DOHH2 (cell line): ENCODE results near the gene CIDEB.

Source experiments
- H3F3A ChIP-seq: fragments of 200-600 bp; sonication (generic), shearing (Covaris generic); 2 replicates; pipeline ENCODE4 v1.6.0; 2016; ENCODE audit warnings: antibody characterized with exemption, mild to moderate bottlenecking; ENCODE audit not compliant: control insufficient read depth, insufficient read depth
- H3K27ac ChIP-seq: fragments of 200-600 bp; sonication (generic); 2 replicates; pipeline ENCODE4 v1.5.1; 2014; ENCODE audit warnings: low read depth, mild to moderate bottlenecking, low read length, moderate library complexity
- H3K27me3 ChIP-seq: fragments of 200-600 bp; sonication (generic); 2 replicates; pipeline ENCODE4 v1.6.1; 2014; ENCODE audit warnings: mild to moderate bottlenecking, low read length, mixed read lengths; ENCODE audit not compliant: control insufficient read depth
- H3K36me3 ChIP-seq: fragments of 200-600 bp; sonication (generic); 2 replicates; pipeline ENCODE4 v1.6.1; 2014; ENCODE audit warnings: mild to moderate bottlenecking, low read length, moderate library complexity, mixed read lengths; ENCODE audit not compliant: control insufficient read depth
- H3K4me1 ChIP-seq: fragments of 200-600 bp; sonication (generic); 2 replicates; pipeline ENCODE4 v1.6.1; 2014; ENCODE audit warnings: mild to moderate bottlenecking, low read length, mixed read lengths; ENCODE audit not compliant: control insufficient read depth
- H3K4me2 ChIP-seq: fragments of 200-600 bp; sonication (generic); 2 replicates; pipeline ENCODE4 v1.6.0; 2014; ENCODE audit warnings: mild to moderate bottlenecking, low read length, moderate library complexity
- H3K4me3 ChIP-seq: fragments of 200-600 bp; sonication (generic); 2 replicates; pipeline ENCODE4 v1.5.1; 2014; ENCODE audit warnings: mild to moderate bottlenecking, low read length, mixed read lengths
- H3K79me2 ChIP-seq: fragments of 200-600 bp; sonication (generic); 2 replicates; pipeline ENCODE4 v1.6.1; 2014; ENCODE audit warnings: mild to moderate bottlenecking, low read length, mixed read lengths; ENCODE audit not compliant: control insufficient read depth
- H3K9me2 ChIP-seq: fragments of 200-600 bp; sonication (generic); replicated peaks from 2 replicates; pipeline ENCODE4 v1.6.1; 2014; ENCODE audit warnings: mild to moderate bottlenecking, low read length, mixed read lengths; ENCODE audit not compliant: control insufficient read depth
- H3K9me3 ChIP-seq: fragments of 200-600 bp; sonication (generic); 2 replicates; pipeline ENCODE4 v1.6.1; 2014; ENCODE audit warnings: antibody characterized with exemption, low read length, mixed read lengths; ENCODE audit not compliant: control insufficient read depth, insufficient read depth
- H4K20me1 ChIP-seq: fragments of 200-600 bp; sonication (generic); 2 replicates; pipeline ENCODE4 v1.6.0; 2014; ENCODE audit warnings: low read depth, mild to moderate bottlenecking, antibody characterized with exemption, low read length, moderate library complexity; ENCODE audit not compliant: control insufficient read depth, insufficient read depth
- CTCF ChIP-seq: fragments of 200-600 bp; sonication (generic); IDR thresholded peaks from one replicate; pipeline ENCODE4 v1.5.1; 2014; ENCODE audit warnings: antibody characterized with exemption, mild to moderate bottlenecking, low read depth, low read length; ENCODE audit not compliant: poor library complexity, severe bottlenecking
- EZH2phosphoT487 ChIP-seq: fragments of 200-600 bp; sonication (generic); IDR thresholded peaks from 2 replicates; pipeline ENCODE4 v1.6.1; 2017; ENCODE audit warnings: borderline replicate concordance, mild to moderate bottlenecking, antibody characterized with exemption, low read length, moderate library complexity, mixed read lengths

CIDEB gene

DNA sequence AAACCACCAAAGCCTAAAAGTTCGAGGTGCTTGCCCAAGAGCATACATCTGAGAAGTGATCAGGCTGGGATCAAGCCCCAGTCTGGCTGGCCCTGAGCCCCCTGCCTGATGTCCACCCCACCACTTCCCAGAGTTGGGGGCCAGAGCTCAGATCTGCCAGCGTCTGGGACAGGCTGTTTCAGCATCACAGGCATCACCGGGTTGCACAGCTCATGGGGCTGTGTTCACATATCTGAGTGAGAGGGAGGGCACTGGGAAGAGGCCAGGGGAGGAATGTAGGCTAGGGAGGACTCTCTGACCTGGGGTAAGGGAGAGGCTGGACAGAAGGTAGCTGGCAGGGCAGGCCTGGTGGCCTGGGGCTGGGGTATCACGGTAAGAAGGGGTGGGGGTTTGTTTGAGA is 50.8 kb downstream of the CIDEB start:
- H3K4me3 ChIP-seq, result no peak overlapping the region
- no peaks in the 10 kb centered on the region for H3K79me2 ChIP-seq
- no peaks in the 10 kb centered on the region for H3K36me3 ChIP-seq
- H3K27me3 ChIP-seq, result no peaks in the 10 kb centered on the region
- H3K27ac ChIP-seq, result no peak overlapping the region
- no peaks in the 10 kb centered on the region for H3K4me1 ChIP-seq
- H3K4me2 ChIP-seq, result no peak overlapping the region
- H3K9me3 ChIP-seq, result no peaks in the 10 kb centered on the region
- TF ChIP-seq CTCF, result no peak
- TF ChIP-seq EZH2phosphoT487, result no peak
- peaks cover 3% of the 10 kb centered on the region; the same call in 1 of the 2 replicates for H3F3A ChIP-seq
- H3K9me2 ChIP-seq, result no peaks in the 10 kb centered on the region
- no peaks in the 10 kb centered on the region for H4K20me1 ChIP-seq

DNA sequence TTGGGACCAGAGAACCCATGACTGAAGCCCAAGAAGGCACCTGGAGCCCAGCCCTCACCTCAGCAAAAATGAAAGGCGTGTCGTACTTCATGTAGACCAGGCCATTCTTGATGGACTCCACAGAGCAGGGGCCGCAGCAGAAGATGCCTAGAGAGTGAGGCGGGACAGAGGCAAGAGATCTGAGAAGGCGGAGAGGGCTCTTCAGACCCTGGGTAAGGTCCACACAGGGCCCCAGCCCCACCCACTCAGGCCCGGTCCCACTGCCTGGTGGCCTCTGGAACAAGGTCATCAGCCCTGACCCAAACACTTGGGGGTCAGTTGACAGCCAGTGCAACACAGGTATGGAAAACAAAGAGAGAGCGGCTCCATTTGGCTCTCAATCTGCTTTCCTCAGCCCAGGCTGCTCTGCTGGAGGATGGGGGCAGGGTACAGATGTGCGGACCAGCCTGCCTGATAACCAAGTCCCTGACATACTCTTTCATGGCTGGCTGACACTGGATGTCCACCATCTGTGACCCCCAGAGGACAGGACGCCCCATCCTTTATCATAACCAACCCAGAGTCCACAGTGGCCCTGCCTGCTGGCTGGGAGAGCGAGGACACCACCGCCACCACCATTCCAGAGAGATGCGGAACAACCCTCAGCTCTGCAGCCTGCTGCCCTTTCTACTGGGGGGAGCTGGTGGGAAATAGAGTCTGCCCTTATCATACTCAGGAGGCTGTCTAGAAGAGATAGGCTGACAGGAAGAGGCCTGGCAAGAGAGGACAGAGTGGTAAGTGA is 51.7 kb downstream of the CIDEB start:
- Histone ChIP-seq H3K4me2 (no peak overlapping the region), H3K4me3 (no peak overlapping the region), H3K27me3 (no peaks in the 10 kb centered on the region), H3K9me2 (no peaks in the 10 kb centered on the region), H3K4me1 (no peaks in the 10 kb centered on the region), H3K27ac (no peak overlapping the region), H4K20me1 (no peaks in the 10 kb centered on the region), H3K36me3 (no peaks in the 10 kb centered on the region), H3K79me2 (no peaks in the 10 kb centered on the region), H3K9me3 (no peaks in the 10 kb centered on the region), H3F3A (peaks cover 3% of the 10 kb centered on the region; the same call in 1 of the 2 replicates)
- no peak for TF ChIP-seq CTCF
- no peak for TF ChIP-seq EZH2phosphoT487

- no peak overlapping the region for H3K27ac ChIP-seq
- H4K20me1 ChIP-seq, result no peaks in the 10 kb centered on the region
- H3K79me2 ChIP-seq, result no peaks in the 10 kb centered on the region
- no peak overlapping the region for H3K4me3 ChIP-seq
- no peak overlapping the region for H3K4me2 ChIP-seq
- H3K36me3 ChIP-seq, result no peaks in the 10 kb centered on the region
- peaks cover 3% of the 10 kb centered on the region; the same call in 1 of the 2 replicates for H3F3A ChIP-seq
- TF ChIP-seq CTCF (no peak), EZH2phosphoT487 (no peak)
- H3K9me2 ChIP-seq, result no peaks in the 10 kb centered on the region
- no peaks in the 10 kb centered on the region for H3K4me1 ChIP-seq
- H3K9me3 ChIP-seq, result no peaks in the 10 kb centered on the region
- no peaks in the 10 kb centered on the region for H3K27me3 ChIP-seq
Measured at GRCh38 chr14:24255438-24255837, 52.3 kb downstream of the CIDEB start.
